Vagina (tissue), 2 donors: ENCODE data around the gene RFTN1. TPM values are rescaled to one million over a fixed set of nuclear protein-coding genes. Genes with fewer than 3 reads are reported as not detected.

Source experiments
- DNase-seq, 2 donors: peaks; one replicate each; pipeline ENCODE4 v3.0.0-alpha.2; 2017; ENCODE audit errors: extremely low spot score in 2 of 2
- H3K27ac ChIP-seq: fragments of 200-600 bp; sonication (generic); one replicate; pipeline ENCODE4 v1.5.1; 2019
- H3K27me3 ChIP-seq: fragments of 200-600 bp; sonication (generic); one replicate; pipeline ENCODE4 v1.5.1; 2019
- H3K36me3 ChIP-seq, 2 donors: fragments of 200-600 bp; sonication (generic); one replicate each; pipeline ENCODE4 v1.5.1; 2017 to 2019
- H3K4me1 ChIP-seq: fragments of 200-600 bp; sonication (generic); one replicate; pipeline ENCODE4 v1.5.1; 2019
- H3K4me3 ChIP-seq, 2 donors: fragments of 200-600 bp; sonication (generic); 1 replicate in 1 of 2; 2 replicates in 1 of 2; pipeline ENCODE4 v1.5.1; 2016 to 2019
- H3K9me3 ChIP-seq: fragments of 200-600 bp; sonication (generic); one replicate; pipeline ENCODE4 v1.5.1; 2019
- CTCF ChIP-seq, 3 experiments: fragments of 450-650 bp in 2 of 3; fragments of 200-600 bp in 1 of 3; sonication (generic) in 1 of 3; IDR thresholded peaks; one replicate each; pipeline ENCODE4 v1.5.1; 2017 to 2019; ENCODE audit warnings: antibody characterized with exemption in 3 of 3, mild to moderate bottlenecking in 2 of 3, moderate library complexity in 2 of 3
- POLR2A ChIP-seq, 2 donors: fragments of 450-650 bp; IDR thresholded peaks; one replicate each; pipeline ENCODE4 v1.6.1; 2017; ENCODE audit warnings: antibody characterized with exemption in 2 of 2, mild to moderate bottlenecking in 2 of 2, moderate library complexity in 2 of 2
- POLR2AphosphoS5 ChIP-seq, 2 donors: sonication (generic); formaldehyde crosslinking; IDR thresholded peaks; one replicate each; pipeline ENCODE4 v1.9.0; 2017; ENCODE audit warnings: antibody characterized with exemption in 2 of 2, mild to moderate bottlenecking in 2 of 2, low read depth in 1 of 2; ENCODE audit not compliant: insufficient read depth in 1 of 2
- intact Hi-C: fragments of 100-400 bp; cut with DNase I; formaldehyde crosslinking; loops from one replicate; pipeline ENCODE4 v1.15.1; 2023
- total RNA-seq: library from RNA; depleted of rRNA; stranded (reverse); fragments of >200 nt; gene quantifications from one replicate; pipeline ENCODE4 v1.2.3, GENCODE V29; 2016

Gene RFTN1
- total RNA-seq, 1 donor from 2014 or later = 47.4 TPM

GRCh38 chr3:16359331-16359730, 154.2 kb downstream of the RFTN1 start:
- H3K4me1 ChIP-seq = no peaks in the 10 kb centered on the region
- H3K27ac ChIP-seq = no peak overlapping the region
- H3K36me3 ChIP-seq = no peaks in the 10 kb centered on the region
- no peak for TF ChIP-seq CTCF (IDR thresholded peaks at IDR 0.05)
- no peak for TF ChIP-seq POLR2A (IDR thresholded peaks at IDR 0.05)
- no peak for TF ChIP-seq POLR2AphosphoS5 (IDR thresholded peaks at IDR 0.05; ENCODE audit: insufficient read depth in 1 of 2, low read depth in 1 of 2)
- no peak for DNase-seq
- intact Hi-C loops = no loop called here
- H3K4me3 ChIP-seq = no peak overlapping the region
- no peaks in the 10 kb centered on the region for H3K27me3 ChIP-seq
- no peaks in the 10 kb centered on the region for H3K9me3 ChIP-seq

- DNase-seq = no peak
- Histone ChIP-seq H3K9me3 (no peaks in the 10 kb centered on the region), H3K4me3 (no peak overlapping the region), H3K36me3 (no peaks in the 10 kb centered on the region), H3K27me3 (no peaks in the 10 kb centered on the region), H3K27ac (no peak overlapping the region), H3K4me1 (no peaks in the 10 kb centered on the region)
- intact Hi-C loops = no loop called here
- TF ChIP-seq POLR2AphosphoS5 (IDR thresholded peaks at IDR 0.05; ENCODE audit: insufficient read depth in 1 of 2, low read depth in 1 of 2) (no peak), CTCF (IDR thresholded peaks at IDR 0.05) (no peak), POLR2A (IDR thresholded peaks at IDR 0.05) (no peak)
These were observed 155.2 kb downstream of the RFTN1 start for GRCh38 chr3:16358336-16358735.

- Histone ChIP-seq H3K9me3 (no peaks in the 10 kb centered on the region), H3K27me3 (no peaks in the 10 kb centered on the region), H3K4me3 (no peak overlapping the region), H3K36me3 (no peaks in the 10 kb centered on the region), H3K4me1 (no peaks in the 10 kb centered on the region), H3K27ac (no peak overlapping the region)
- intact Hi-C loops = no loop called here
- TF ChIP-seq POLR2A (IDR thresholded peaks at IDR 0.05) (no peak), CTCF (IDR thresholded peaks at IDR 0.05) (no peak), POLR2AphosphoS5 (IDR thresholded peaks at IDR 0.05; ENCODE audit: insufficient read depth in 1 of 2, low read depth in 1 of 2) (no peak)
- no peak for DNase-seq
These were observed 156.0 kb downstream of the RFTN1 start for GRCh38 chr3:16357186-16358121.

GRCh38 chr3:16355828-16356227, 157.7 kb downstream of the RFTN1 start:
- no peak for DNase-seq
- Histone ChIP-seq H3K9me3 (no peaks in the 10 kb centered on the region), H3K36me3 (no peaks in the 10 kb centered on the region), H3K4me3 (no peak overlapping the region), H3K4me1 (no peaks in the 10 kb centered on the region), H3K27ac (no peak overlapping the region), H3K27me3 (no peaks in the 10 kb centered on the region)
- intact Hi-C loops = no loop called here
- TF ChIP-seq POLR2A (IDR thresholded peaks at IDR 0.05) = no peak
- no peak for TF ChIP-seq CTCF (IDR thresholded peaks at IDR 0.05)
- no peak for TF ChIP-seq POLR2AphosphoS5 (IDR thresholded peaks at IDR 0.05; ENCODE audit: insufficient read depth in 1 of 2, low read depth in 1 of 2)

GRCh38 chr3:16354291-16354690, 159.2 kb downstream of the RFTN1 start:
- Histone ChIP-seq H3K4me3 (no peak overlapping the region), H3K36me3 (no peaks in the 10 kb centered on the region), H3K27me3 (no peaks in the 10 kb centered on the region), H3K9me3 (no peaks in the 10 kb centered on the region), H3K4me1 (peaks cover 10% of the 10 kb centered on the region), H3K27ac (no peak overlapping the region)
- intact Hi-C loops = no loop called here
- TF ChIP-seq POLR2AphosphoS5 (IDR thresholded peaks at IDR 0.05; ENCODE audit: insufficient read depth in 1 of 2, low read depth in 1 of 2) (no peak), CTCF (IDR thresholded peaks at IDR 0.05) (no peak), POLR2A (IDR thresholded peaks at IDR 0.05) (no peak)
- no peak for DNase-seq
